NCI-H1105 treated with DMSO at 0.1 percent for 48 hours (cell line): ENCODE data around the gene CYB5R3.
"Not testable (repeated sequence)": the region's sequence is repeated elsewhere in the genome, so short reads cannot be mapped to it uniquely, and the experiment has no call there.

Experiments used
- DNase-seq: peaks from one replicate; lab custom pipeline; 2025; lab: John Stamatoyannopoulos, UW

The CYB5R3 gene

GRCh38 chr22:42623301-42623751, 25.9 kb downstream of the CYB5R3 start:
- no peak for DNase-seq

GRCh38 chr22:42622061-42622710, 27.0 kb downstream of the CYB5R3 start:
- DNase-seq, result no peak

- peak; percentile 9 for DNase-seq
Observed at GRCh38 chr22:42621505-42622002, 27.6 kb downstream of the CYB5R3 start.

GRCh38 chr22:42620084-42620483, 29.1 kb downstream of the CYB5R3 start:
- no peak for DNase-seq

- DNase-seq, result no peak
Observed at GRCh38 chr22:42619261-42620063, 29.7 kb downstream of the CYB5R3 start.

GRCh38 chr22:42617155-42617983, 31.8 kb downstream of the CYB5R3 start:
- DNase-seq, result no peak

- DNase-seq, result not testable (repeated sequence)
Observed at GRCh38 chr22:42615860-42616175, 33.4 kb downstream of the CYB5R3 start.

GRCh38 chr22:42615092-42615859, 33.9 kb downstream of the CYB5R3 start:
- peak; percentile 92 for DNase-seq

- peak; percentile 96 for DNase-seq
Observed at GRCh38 chr22:42614312-42615091, 34.7 kb downstream of the CYB5R3 start, which contains the start of gene POLDIP3. POLDIP3 (minus strand) TSS chr22:42614883; CDS start chr22:42614857, 26 bp downstream.

GRCh38 chr22:42613872-42614301, 35.3 kb downstream of the CYB5R3 start:
- DNase-seq, result peak; percentile 29

GRCh38 chr22:42612336-42612735, 36.9 kb downstream of the CYB5R3 start:
- DNase-seq, result no peak

GRCh38 chr22:42611051-42611450, 38.1 kb downstream of the CYB5R3 start:
- no peak for DNase-seq

GRCh38 chr22:42610186-42610585, 39.0 kb downstream of the CYB5R3 start:
- no peak for DNase-seq

GRCh38 chr22:42608823-42609361, 40.3 kb downstream of the CYB5R3 start:
- no peak for DNase-seq

- DNase-seq, result no peak
Observed at GRCh38 chr22:42608136-42608822, 40.9 kb downstream of the CYB5R3 start.

GRCh38 chr22:42607641-42608040, 41.6 kb downstream of the CYB5R3 start:
- DNase-seq, result not testable (repeated sequence)

- no peak for DNase-seq
Observed at GRCh38 chr22:42604403-42604802, 44.8 kb downstream of the CYB5R3 start.

GRCh38 chr22:42603427-42603826, 45.8 kb downstream of the CYB5R3 start:
- DNase-seq, result no peak

GRCh38 chr22:42602470-42602869, 46.7 kb downstream of the CYB5R3 start:
- DNase-seq, result no peak
